Urothelium cell line (cell line): ENCODE data around the gene THEM4.
A peak's percentile ranks its signal among the peaks of the same experiment; 100 is the strongest.

Source experiments
- DNase-seq: peaks from one replicate; pipeline ENCODE4 v3.0.0; 2011; ENCODE audit warnings: low spot score, mixed read lengths
- FAIRE-seq: peaks from 2 replicates; lab custom pipeline; 2011; peaks lifted over from hg19 to GRCh38; lab: Jason Lieb, UNC

Gene THEM4

GRCh38 chr1:151909167-151910149 is at the start of gene THEM4:
TSS of gene THEM4 (minus strand) at chr1:151909511. CDS start at chr1:151909458, 53 bp downstream.
- FAIRE-seq = peak; percentile 85
- DNase-seq = peak; percentile 98

- DNase-seq (no peak), FAIRE-seq (no peak)
Measured at GRCh38 chr1:151958959-151959358, 49.6 kb upstream of the THEM4 start.

DNA sequence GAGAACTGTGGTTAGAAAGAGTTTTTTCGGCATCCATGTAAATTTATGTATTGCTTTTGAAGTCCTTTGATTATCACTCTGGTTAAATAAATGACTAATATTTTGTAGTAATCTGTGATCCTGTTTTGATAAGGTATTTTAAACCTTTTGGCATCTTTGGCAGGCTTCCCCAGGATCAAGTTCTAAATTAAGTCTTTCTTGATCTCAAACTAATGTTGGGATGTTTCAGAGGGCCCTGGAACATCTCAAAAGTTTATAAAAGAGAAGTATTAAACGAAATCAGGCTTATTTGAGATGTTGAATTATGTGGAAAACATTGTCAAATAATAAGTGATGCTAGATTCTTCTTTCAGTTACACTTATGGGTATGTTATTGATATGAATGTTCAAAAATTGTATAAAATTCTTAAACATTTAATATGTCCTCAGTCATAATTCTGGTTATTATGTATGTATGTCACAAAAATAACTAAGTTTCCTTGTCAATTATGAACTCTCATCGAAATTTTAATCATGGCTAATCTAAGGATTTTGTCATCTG is 47.7 kb upstream of the THEM4 start:
- FAIRE-seq (no peak), DNase-seq (no peak)

DNA sequence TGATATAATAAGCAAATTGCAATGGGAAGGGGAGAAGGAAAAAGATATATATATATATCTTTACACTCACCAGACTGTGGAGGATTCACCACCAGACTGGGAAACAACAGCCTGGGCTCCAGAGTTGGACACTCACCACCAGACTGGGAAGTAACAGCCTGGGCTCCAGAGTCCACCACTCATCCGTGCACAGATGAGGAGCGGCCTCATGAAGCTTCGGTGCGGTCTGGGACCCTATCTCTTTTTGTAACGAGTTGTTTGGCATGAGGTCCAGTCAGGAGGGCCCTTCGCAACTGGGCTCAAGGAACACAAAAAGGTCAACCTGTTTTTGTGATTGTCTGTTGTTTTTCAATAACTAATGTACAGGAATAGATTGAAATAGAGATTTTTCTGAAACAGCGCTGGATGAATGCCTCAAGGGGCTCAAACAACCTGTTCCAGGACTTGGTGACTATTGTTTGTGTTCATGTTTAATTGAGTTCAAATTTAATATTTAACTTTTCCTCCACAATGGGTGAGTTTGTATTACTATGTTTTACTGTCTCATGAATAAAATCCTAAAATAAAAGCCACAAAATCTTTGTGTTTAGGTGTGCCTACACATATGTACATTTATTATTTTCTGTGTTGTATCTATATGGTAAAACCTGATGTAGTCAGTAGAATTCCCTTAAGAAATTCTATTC is 44.2 kb upstream of the THEM4 start:
- DNase-seq = no peak
- FAIRE-seq = no peak

DNA sequence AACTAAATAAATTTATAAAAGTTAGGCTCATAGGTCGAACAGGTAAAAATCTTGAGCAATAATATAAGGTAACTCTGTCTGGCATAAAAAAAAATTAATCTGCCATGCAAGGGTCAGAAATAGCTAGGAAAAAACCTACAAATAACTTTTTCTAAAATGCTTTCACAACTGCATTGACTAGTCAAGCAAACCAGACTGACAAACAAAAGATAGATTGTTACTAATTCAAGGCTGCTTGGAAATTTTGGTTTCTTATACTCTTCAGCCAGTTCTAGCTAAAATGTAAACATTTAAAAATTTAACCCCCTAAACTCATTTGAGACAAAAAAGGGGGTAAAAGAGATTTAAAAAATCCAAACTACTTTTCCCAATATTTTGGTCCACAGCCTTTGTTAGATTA is 43.5 kb upstream of the THEM4 start:
- FAIRE-seq (no peak), DNase-seq (no peak)

- DNase-seq (no peak), FAIRE-seq (no peak)
Measured at GRCh38 chr1:151949371-151950193, 40.3 kb upstream of the THEM4 start.

GRCh38 chr1:151948506-151948905 is 39.2 kb upstream of the THEM4 start:
- FAIRE-seq (no peak), DNase-seq (no peak)

DNA sequence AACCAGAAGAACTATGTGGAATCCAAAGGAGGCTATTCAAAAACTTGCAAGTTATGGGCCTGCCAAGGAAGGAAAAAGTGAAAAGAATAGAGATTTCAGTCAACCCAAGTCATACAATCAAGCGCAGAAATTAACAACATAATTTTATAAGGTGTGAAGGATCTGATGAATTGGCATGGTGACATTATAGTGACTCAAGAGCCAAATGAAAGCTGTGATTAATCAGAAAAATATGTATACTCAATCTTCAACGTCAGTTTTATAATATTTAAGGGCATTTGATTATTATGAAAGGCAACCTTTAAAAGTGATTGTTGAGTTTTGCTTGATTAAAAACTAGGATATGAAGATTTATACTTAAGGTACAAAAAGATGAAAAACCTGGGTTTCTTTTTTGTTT is 37.8 kb upstream of the THEM4 start:
- DNase-seq (no peak), FAIRE-seq (no peak)

GRCh38 chr1:151945725-151946722 is 36.7 kb upstream of the THEM4 start:
- DNase-seq = peak; percentile 90

DNA sequence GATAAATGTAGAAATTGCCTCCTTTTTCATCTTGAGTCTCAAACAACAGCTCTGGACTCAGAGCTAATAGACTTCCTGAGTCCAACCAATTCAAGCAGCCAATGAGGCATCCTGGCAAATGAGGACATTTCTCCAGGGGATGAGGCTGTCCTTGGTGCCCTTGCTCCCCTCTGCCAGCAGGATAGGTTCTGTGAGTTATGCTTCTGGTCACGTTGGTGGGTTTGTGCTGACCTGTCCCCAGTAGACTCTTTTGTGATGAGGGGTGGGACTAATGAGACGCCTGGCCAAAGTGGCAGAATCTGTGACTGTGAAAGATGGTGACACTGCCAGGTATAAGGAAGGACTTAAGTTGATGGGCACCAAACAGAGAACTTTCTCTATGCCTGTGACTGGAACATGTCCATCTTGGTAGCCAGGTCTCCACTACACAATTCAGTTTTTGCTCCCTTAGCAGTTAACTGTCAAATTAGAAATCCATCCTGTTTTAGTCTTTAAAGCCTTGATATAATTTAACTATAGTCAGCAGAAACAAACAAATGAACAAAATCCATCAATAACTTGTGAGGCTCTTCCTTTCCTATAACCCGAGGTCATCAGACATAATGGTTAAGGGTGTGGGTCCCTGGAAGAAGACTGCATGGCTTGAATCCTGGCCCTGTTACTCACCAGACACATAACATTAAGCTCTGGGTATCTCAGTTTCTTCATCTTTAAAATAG is 35.7 kb upstream of the THEM4 start:
- DNase-seq (no peak), FAIRE-seq (no peak)

More at GRCh38 chr1:151945725-151946722, 36.7 kb upstream of the THEM4 start:
- no peak for FAIRE-seq

GRCh38 chr1:151944126-151944856 is 35.0 kb upstream of the THEM4 start:
- DNase-seq (no peak), FAIRE-seq (no peak)

DNA sequence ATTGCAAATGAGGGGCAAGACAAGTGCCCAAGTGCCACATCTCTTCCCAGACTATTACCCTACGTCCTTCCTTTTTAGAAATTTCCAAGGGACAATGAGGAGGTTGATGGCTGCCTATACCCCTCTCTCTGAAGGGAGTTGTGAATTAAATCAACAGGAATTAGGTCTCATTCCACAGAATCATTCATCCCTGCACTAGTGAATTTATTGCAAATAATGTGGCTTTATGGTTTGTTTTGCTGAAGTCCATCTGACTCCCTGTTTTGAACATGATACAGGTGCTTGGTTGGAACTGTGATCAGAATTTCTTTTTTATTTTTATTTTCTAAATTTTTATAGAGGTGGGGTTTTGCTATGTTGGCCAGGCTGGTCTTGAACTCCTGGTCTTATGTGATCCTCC is 34.3 kb upstream of the THEM4 start:
- DNase-seq (no peak), FAIRE-seq (no peak)

- DNase-seq (no peak), FAIRE-seq (no peak)
Measured at GRCh38 chr1:151942882-151943281, 33.6 kb upstream of the THEM4 start.

GRCh38 chr1:151940541-151940940 is 31.2 kb upstream of the THEM4 start:
- DNase-seq = no peak
- FAIRE-seq = no peak

DNA sequence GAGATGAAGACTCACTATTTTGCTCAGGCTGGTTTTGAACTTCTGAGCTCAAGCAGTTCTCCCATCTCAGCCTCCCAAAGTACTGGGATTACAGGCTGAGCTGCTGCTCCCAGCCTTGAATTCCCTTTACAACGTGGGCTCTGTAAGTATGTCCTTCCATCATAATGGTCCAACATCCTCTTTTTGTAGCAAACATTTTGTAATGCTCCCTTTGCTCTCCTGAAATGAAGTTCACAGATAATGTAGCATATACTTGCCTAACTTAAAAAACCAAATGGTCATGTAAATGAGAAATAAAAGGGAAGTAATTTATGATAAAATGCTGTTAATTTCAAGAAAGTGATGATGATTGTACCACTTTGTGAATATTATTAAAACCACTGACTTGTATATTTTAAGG is 30.5 kb upstream of the THEM4 start:
- no peak for DNase-seq
- no peak for FAIRE-seq

GRCh38 chr1:151939141-151939540 is 29.8 kb upstream of the THEM4 start:
- DNase-seq (no peak), FAIRE-seq (no peak)

DNA sequence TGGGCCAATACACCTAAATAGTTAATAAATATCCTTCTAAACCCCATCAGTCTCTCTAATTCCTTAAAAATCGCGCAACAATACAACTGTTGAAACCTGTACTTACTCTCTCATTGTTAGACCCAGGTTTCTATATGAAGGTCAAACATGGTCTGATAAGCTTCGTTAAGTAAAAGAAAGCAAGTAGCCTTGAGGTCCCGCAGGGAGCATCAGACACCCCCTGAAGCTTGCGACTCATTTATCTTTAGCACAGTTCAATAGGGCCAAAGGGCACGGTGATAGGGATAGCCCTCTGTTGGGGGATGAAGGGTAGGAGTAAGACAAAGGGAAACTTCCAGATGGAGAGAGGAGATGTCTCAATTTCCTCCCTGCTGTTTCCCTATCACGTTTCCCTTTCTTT is 27.3 kb upstream of the THEM4 start:
- FAIRE-seq (no peak), DNase-seq (no peak)

GRCh38 chr1:151935894-151936602 is 26.7 kb upstream of the THEM4 start:
- FAIRE-seq = no peak
- no peak for DNase-seq
